HepG2 (cell line): Measurements from ENCODE around the gene PEX7. TPM values are rescaled to one million over a fixed set of nuclear protein-coding genes. Genes with fewer than 3 reads are reported as not detected.
A peak's percentile ranks its signal among the peaks of the same experiment; 100 is the strongest.

Source experiments
- ATAC-seq: fragments of 200-7000 bp; cut with Tn5 transposase; 3 replicates; pipeline ENCODE4 v1.9.1; 2020; ENCODE audit warnings: mild to moderate bottlenecking, moderate library complexity
- BruUV-seq: library from RNA; stranded (reverse); fragments of 400-500 nt; replicated peaks from 2 replicates; lab custom pipeline; 2021; lab: Mats Ljungman, UMichigan
- CTCF ChIA-PET: fragments of 300-600 bp; formaldehyde crosslinking; extraction: SDS; loops from one replicate; lab custom pipeline; 2021; ENCODE audit warnings: low total read pairs, inconsistent platforms, low intra/inter-chr PET ratio; lab: Yijun Ruan, JAX
- POLR2A ChIA-PET: fragments of 350-600 bp; sonication (Branson Sonifier 250); formaldehyde crosslinking; loops from one replicate; lab custom pipeline; 2020; ENCODE audit warnings: antibody characterized with exemption, inconsistent platforms; lab: Yijun Ruan, JAX
- DNase-seq: peaks from one replicate; pipeline ENCODE4 v3.0.0-alpha.2; 2015; ENCODE audit warnings: low spot score
- FAIRE-seq: peaks from 3 replicates; lab custom pipeline; 2011; peaks lifted over from hg19 to GRCh38; lab: Jason Lieb, UNC
- H2AFZ ChIP-seq: one replicate; pipeline ENCODE4 v1.6.1; 2011; ENCODE audit warnings: low read length, inconsistent platforms
- H3K27ac ChIP-seq: fragments of 300-600 bp; 3 replicates; pipeline ENCODE4 v1.8.0; 2011; ENCODE audit warnings: mixed run types, mild to moderate bottlenecking, mixed read lengths, low read length, inconsistent platforms; ENCODE audit not compliant: insufficient read depth; ENCODE audit errors: extremely low read length
- H3K27me3 ChIP-seq, 2 experiments: fragments of 200-600 bp in 1 of 2; 2 replicates in 1 of 2; 3 replicates in 1 of 2; pipeline versions ENCODE4 v1.6.0 to v1.8.0; 2011; ENCODE audit warnings: low read length in 2 of 2, mild to moderate bottlenecking in 2 of 2, moderate library complexity in 2 of 2, inconsistent platforms in 1 of 2; ENCODE audit not compliant: insufficient read depth in 2 of 2, control insufficient read depth in 1 of 2
- H3K36me3 ChIP-seq, 2 experiments: fragments of 200-600 bp in 1 of 2; replicated peaks in 1 of 2; 2 replicates in 1 of 2; 3 replicates in 1 of 2; pipeline versions ENCODE4 v1.5.1 to v1.8.0; 2011; ENCODE audit warnings: low read length in 2 of 2, inconsistent platforms in 1 of 2; ENCODE audit not compliant: insufficient read depth in 2 of 2, control insufficient read depth in 1 of 2
- H3K4me1 ChIP-seq: 2 replicates; pipeline ENCODE4 v1.5.1; 2012; ENCODE audit warnings: low read length, inconsistent platforms; ENCODE audit not compliant: insufficient read depth
- H3K4me2 ChIP-seq: 2 replicates; pipeline ENCODE4 v1.6.0; 2011; ENCODE audit warnings: low read depth, low read length, inconsistent platforms
- H3K4me3 ChIP-seq, 3 experiments: fragments of 200-600 bp in 1 of 3; sonication (generic), shearing (Covaris generic) in 1 of 3; replicated peaks in 1 of 3; 2 replicates each; pipeline ENCODE4 v1.5.1; 2011 to 2016; ENCODE audit warnings: low read length in 3 of 3, inconsistent platforms in 2 of 3, low read depth in 2 of 3, mild to moderate bottlenecking in 2 of 3, control low read depth in 1 of 3, mixed read lengths in 1 of 3; ENCODE audit not compliant: insufficient read depth in 1 of 3
- H3K79me2 ChIP-seq: one replicate; pipeline ENCODE4 v1.6.1; 2011; ENCODE audit warnings: low read length, inconsistent platforms; ENCODE audit not compliant: insufficient read depth
- H3K9ac ChIP-seq: 2 replicates; pipeline ENCODE4 v1.6.0; 2011; ENCODE audit warnings: mild to moderate bottlenecking, low read depth, low read length, inconsistent platforms; ENCODE audit not compliant: insufficient read depth
- H3K9me3 ChIP-seq: 2 replicates; pipeline ENCODE4 v1.5.1; 2012; ENCODE audit warnings: mild to moderate bottlenecking, low read length
- H4K20me1 ChIP-seq: 2 replicates; pipeline ENCODE4 v1.6.0; 2011; ENCODE audit warnings: inconsistent platforms, mild to moderate bottlenecking, low read length, moderate library complexity; ENCODE audit not compliant: insufficient read depth
- CBX5 ChIP-seq: sonication (generic); formaldehyde crosslinking; IDR thresholded peaks from 2 replicates; pipeline ENCODE4 v1.4.0; 2020; ENCODE audit warnings: missing genetic modification reagents, borderline replicate concordance
- GATA4 ChIP-seq: sonication (generic); IDR thresholded peaks from 2 replicates; pipeline ENCODE4 v1.6.1; 2016; ENCODE audit warnings: antibody characterized with exemption, low read depth, borderline replicate concordance
- MAFF ChIP-seq: IDR thresholded peaks from 2 replicates; pipeline ENCODE4 v1.6.1; 2011; ENCODE audit warnings: low read depth, low read length, improper control_type of control experiment
- NFYB ChIP-seq: sonication (generic); formaldehyde crosslinking; IDR thresholded peaks from 2 replicates; pipeline ENCODE4 v1.4.0; 2020; ENCODE audit warnings: missing genetic modification reagents
- ONECUT2 ChIP-seq: sonication (generic); formaldehyde crosslinking; IDR thresholded peaks from 2 replicates; pipeline ENCODE4 v1.4.0; 2020; ENCODE audit warnings: missing genetic modification reagents
- USF2 ChIP-seq, 2 experiments: sonication (generic) in 1 of 2; formaldehyde crosslinking in 1 of 2; IDR thresholded peaks; 2 replicates each; pipeline versions ENCODE4 v1.5.1 to v1.6.1; 2011 to 2020; ENCODE audit warnings: borderline replicate concordance in 1 of 2, low read depth in 1 of 2, low read length in 1 of 2, mild to moderate bottlenecking in 1 of 2, missing genetic modification reagents in 1 of 2, moderate library complexity in 1 of 2
- ZFP91 ChIP-seq: sonication (generic); formaldehyde crosslinking; IDR thresholded peaks from 2 replicates; pipeline ENCODE4 v1.9.0; 2022; ENCODE audit warnings: missing genetic modification reagents, mild to moderate bottlenecking, borderline replicate concordance
- ZNF264 ChIP-seq: sonication (generic); formaldehyde crosslinking; IDR thresholded peaks from 2 replicates; pipeline ENCODE4 v1.4.0; 2020; ENCODE audit warnings: missing genetic modification reagents
- ZNF317 ChIP-seq: sonication (generic); formaldehyde crosslinking; IDR thresholded peaks from 2 replicates; pipeline ENCODE4 v1.5.0; 2020; ENCODE audit warnings: mild to moderate bottlenecking, missing genetic modification reagents
- ZNF407 ChIP-seq: sonication (generic); formaldehyde crosslinking; IDR thresholded peaks from one replicate; pipeline ENCODE4 v1.5.1; 2020; ENCODE audit warnings: mild to moderate bottlenecking, missing genetic modification reagents; ENCODE audit errors: not compliant biosample characterization
- ZSCAN25 ChIP-seq: sonication (generic); formaldehyde crosslinking; IDR thresholded peaks from 2 replicates; pipeline ENCODE4 v1.8.0; 2022; ENCODE audit warnings: mild to moderate bottlenecking, missing genetic modification reagents
- WGBS: methylation state at CpG from one replicate; pipeline ENCODE4 v1.1.6; 2017; ENCODE audit warnings: low lambda C conversion rate; 5-methylcytosine and 5-hydroxymethylcytosine counted together
- in situ Hi-C: cut with HindIII; loops from 2 replicates; pipeline ENCODE4 v1.10.0; 2017; ENCODE audit warnings: low pct_unique_long_range_greater_than_20kb; ENCODE audit not compliant: extremely low pct_ligation_motif_present
- intact Hi-C: fragments of 100-400 bp; cut with micrococcal nuclease; formaldehyde crosslinking; loops from one replicate; pipeline ENCODE4 v1.10.0; 2022; ENCODE audit not compliant: unreplicated experiment
- polyA plus RNA-seq, 8 experiments: library from polyadenylated mRNA; depleted of rRNA in 3 of 8; stranded (reverse) in 7 of 8; unstranded in 1 of 8; fragments of >200 nt; fragmentation: Illumina TruSeq in 4 of 8; extraction: Trizol in 4 of 8; gene quantifications; 2 replicates each; pipeline versions ENCODE4 v1.2.1 to v1.2.3, GENCODE V29; 2011 to 2016; ENCODE audit warnings: low read depth in 4 of 8, missing spikeins in 1 of 8, mixed read lengths in 1 of 8; ENCODE audit not compliant: insufficient read depth in 1 of 8
- total RNA-seq, 5 experiments: library from RNA; depleted of rRNA; stranded (reverse); fragments of >200 nt; fragmentation: Illumina TruSeq; extraction: Trizol; gene quantifications; 2 replicates each; pipeline ENCODE4 v1.2.3, GENCODE V29; 2016; ENCODE audit warnings: low read depth in 1 of 5

PEX7 gene
- total and polyA plus RNA-seq, 2 of the 13 experiments (the other 11 are each of a cell fraction or from before 2014, with no cell fraction given): 0.04 to 0.53 TPM

- ATAC-seq: no peak
- no peak overlapping the region for H3K27ac ChIP-seq
- H3K9ac ChIP-seq: no peak overlapping the region
- intact Hi-C loops: no loop called here
- H3K4me1 ChIP-seq: no peaks in the 10 kb centered on the region
- no peaks in the 10 kb centered on the region for H3K9me3 ChIP-seq
- no peaks in the 10 kb centered on the region for H3K79me2 ChIP-seq
- ChIA-PET CTCF (no interaction called here), POLR2A (no interaction called here)
- no peak for FAIRE-seq
- peak overlapping the region; percentile 36 for H3K4me2 ChIP-seq
- H2AFZ ChIP-seq: peak overlapping the region; percentile 39
- in situ Hi-C loops: no loop called here
- no peak for DNase-seq
- 0 out of 6 replicates have a peak overlapping the region, but pooled peaks of 2 of the 3 experiments have one; percentile 1 to 8 for H3K4me3 ChIP-seq
- no peaks in the 10 kb centered on the region for H3K36me3 ChIP-seq
- WGBS: 25% methylated on average over 11 of the region's 11 CpGs
- BruUV-seq: no TSS peak
- H4K20me1 ChIP-seq: no peaks in the 10 kb centered on the region
- H3K27me3 ChIP-seq: peaks cover 0 to 5% of the 10 kb centered on the region in 2 experiments; a peak in 2 of 5 replicates
- TF ChIP-seq ZNF407: no peak
- no peak for TF ChIP-seq ZNF317 (CRISPR knock-in tag)
- TF ChIP-seq USF2 (IDR thresholded peaks at IDR 0.05; ENCODE audit: low read depth, low read length): no peak
- no peak for TF ChIP-seq USF2 (CRISPR knock-in tag; IDR thresholded peaks at IDR 0.05; ENCODE audit: borderline replicate concordance)
- TF ChIP-seq NFYB (CRISPR knock-in tag): no peak
- TF ChIP-seq CBX5 (CRISPR knock-in tag): no peak
- TF ChIP-seq ZNF264 (CRISPR knock-in tag): no peak
- no peak for TF ChIP-seq GATA4
- no peak for TF ChIP-seq ONECUT2 (CRISPR knock-in tag)
- no peak for TF ChIP-seq MAFF
- TF ChIP-seq ZSCAN25: no peak
- TF ChIP-seq ZFP91 (CRISPR knock-in tag): no peak
Observed at GRCh38 chr6:136822046-136822375, 381 bp upstream of the PEX7 start.
